Fibroblast of pulmonary artery (primary cell): ENCODE measurements around the gene PTPRG.

Experiments
- DNase-seq: peaks from one replicate; pipeline ENCODE4 v3.0.0-alpha.2; 2010; ENCODE audit warnings: low read depth
- H3K4me3 ChIP-seq: replicated peaks from 2 replicates; pipeline ENCODE4 v1.5.1; 2011; ENCODE audit warnings: low read depth, mild to moderate bottlenecking, control low read depth, low read length, moderate library complexity
- TF ChIP-seq, protein P1 (sequence below): IDR thresholded peaks from 2 replicates; pipeline ENCODE4 v1.5.1; 2011; ENCODE audit warnings: mild to moderate bottlenecking, control low read depth, low read length, inconsistent platforms; ENCODE audit errors: missing control alignments

Gene PTPRG

DNA sequence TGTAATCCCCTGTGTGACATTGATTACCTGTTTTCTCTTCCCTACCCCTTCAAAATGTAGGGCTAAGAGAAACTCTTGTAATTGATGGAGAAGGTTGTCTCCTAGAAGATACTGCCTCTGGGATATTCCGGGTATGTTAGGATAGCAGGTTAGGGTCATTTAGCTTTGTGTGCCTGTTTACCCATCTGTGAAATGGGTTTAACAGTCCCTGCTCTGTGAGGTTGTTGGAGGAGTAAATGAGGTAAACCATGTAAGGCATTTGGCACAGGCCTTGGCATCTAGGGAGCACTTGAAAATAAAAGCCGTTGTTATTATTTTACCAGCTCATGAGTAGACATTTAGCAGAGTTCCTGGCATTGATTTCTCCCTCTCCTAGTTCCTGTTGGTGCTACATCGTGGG, 16.4 kb downstream of the PTPRG start:
- TF ChIP-seq, protein P1, sequence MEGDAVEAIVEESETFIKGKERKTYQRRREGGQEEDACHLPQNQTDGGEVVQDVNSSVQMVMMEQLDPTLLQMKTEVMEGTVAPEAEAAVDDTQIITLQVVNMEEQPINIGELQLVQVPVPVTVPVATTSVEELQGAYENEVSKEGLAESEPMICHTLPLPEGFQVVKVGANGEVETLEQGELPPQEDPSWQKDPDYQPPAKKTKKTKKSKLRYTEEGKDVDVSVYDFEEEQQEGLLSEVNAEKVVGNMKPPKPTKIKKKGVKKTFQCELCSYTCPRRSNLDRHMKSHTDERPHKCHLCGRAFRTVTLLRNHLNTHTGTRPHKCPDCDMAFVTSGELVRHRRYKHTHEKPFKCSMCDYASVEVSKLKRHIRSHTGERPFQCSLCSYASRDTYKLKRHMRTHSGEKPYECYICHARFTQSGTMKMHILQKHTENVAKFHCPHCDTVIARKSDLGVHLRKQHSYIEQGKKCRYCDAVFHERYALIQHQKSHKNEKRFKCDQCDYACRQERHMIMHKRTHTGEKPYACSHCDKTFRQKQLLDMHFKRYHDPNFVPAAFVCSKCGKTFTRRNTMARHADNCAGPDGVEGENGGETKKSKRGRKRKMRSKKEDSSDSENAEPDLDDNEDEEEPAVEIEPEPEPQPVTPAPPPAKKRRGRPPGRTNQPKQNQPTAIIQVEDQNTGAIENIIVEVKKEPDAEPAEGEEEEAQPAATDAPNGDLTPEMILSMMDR, result no peak
- H3K4me3 ChIP-seq, result no peak overlapping the region
- DNase-seq, result no peak

DNA sequence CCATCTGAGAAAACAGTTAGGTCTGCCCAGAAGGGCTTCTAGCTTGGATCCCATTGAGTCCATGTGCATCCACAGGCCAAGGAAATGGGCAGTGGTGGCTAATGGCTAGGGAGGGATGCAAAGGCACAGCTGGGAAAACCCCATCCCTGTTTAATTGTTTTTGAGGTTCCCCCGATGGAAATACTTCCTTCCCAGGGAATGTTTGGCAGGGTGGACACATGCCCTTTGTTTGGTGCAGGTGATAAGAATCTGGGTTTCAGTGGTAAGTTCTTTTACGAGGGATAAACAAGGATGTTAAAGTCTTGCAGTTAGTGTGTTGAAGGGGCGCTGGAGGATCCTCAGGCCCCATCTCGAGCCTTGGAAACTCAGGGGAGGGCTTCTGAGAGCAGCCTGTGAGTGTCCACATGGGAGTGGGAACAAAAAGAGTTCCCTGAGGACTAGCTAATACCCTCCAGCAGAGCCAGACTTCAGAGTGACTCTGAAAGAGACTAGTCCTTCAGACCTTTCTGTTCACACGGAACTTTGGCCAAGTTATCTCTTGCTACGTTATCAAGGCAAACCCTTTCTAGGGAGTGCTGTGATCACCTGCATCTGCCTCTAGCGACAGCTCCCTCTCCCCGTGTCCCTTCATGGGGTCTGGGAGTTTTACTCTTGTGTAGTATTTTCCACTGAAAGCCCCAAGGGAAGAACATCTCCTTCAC, 17.4 kb downstream of the PTPRG start:
- no peak for DNase-seq

DNA sequence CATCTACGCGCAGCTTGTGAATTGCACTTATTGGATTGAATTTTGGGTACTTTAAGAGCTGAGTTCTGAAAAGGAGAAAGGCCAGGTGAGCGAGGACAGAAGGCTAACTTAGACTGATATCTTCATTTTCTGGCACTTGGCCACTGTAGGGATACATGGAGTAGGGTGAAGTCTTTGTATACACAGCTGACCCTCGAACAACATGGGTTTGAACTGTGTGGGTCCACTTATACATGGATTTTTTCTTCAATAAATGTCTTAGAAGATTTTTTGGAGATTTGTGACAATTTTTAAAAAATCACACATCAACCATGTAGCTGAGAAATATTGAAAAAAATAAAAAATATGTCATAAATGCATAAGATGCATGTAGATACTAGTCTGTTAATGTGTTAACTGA, 18.3 kb downstream of the PTPRG start:
- DNase-seq, result no peak
- TF ChIP-seq, protein P1, result no peak
- no peak overlapping the region for H3K4me3 ChIP-seq

More for the DNA sequence above, 17.4 kb downstream of the PTPRG start:
- no peak overlapping the region for H3K4me3 ChIP-seq
- TF ChIP-seq, protein P1, result no peak

DNA sequence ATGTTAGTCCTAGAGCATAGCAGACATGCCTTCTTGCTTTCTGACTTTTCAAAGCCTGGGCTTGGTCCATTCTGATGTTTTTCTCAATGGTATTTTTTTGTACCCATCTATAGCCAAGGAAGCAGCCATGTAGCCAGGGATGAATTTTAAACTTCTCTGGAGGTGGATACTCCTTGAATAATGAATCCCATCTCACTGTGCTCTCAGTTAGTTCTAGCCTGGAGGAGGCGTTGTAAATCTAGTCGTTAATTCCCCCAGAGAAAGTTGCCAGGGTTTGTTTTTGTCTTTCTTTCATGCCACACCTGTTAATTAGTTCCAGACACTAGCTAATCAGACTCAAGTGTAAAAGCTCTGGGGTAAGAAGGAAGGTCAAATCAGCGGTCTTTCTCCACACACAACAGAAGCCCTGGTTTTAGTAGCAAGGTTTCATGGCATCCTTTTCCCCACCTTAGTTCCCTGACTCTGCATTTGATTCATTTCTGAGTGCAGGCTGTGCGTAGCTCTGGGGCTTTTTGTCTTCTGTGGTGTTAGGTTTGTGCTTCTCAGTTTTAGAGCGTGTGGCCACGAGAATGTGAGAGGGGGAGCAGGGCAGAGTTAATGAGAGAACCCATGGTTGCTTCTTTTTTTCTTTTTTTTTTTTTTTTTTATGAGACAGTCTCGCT, 19.7 kb downstream of the PTPRG start:
- DNase-seq, result no peak
- no peak overlapping the region for H3K4me3 ChIP-seq
- TF ChIP-seq, protein P1, result no peak

DNA sequence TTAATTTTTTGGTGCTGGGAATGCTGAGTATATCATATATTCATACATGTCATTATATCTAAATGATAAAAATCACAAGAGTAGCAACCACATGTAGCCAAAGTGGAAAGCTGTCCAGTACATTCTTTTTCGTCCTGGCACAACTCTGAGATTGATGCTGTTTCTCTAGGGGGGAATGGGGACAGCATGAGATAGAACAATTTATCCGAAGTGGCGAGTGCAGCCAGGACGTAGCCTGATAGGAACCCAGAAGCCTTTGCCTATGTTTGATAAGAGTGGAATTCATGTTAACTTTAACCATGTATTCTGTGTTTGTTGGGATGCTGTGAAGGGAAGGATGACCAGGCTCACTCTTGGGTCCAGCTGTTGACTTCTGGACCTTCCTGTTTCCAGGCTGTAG, 20.9 kb downstream of the PTPRG start:
- no peak for DNase-seq
- no peak overlapping the region for H3K4me3 ChIP-seq
- TF ChIP-seq, protein P1, result no peak

DNA sequence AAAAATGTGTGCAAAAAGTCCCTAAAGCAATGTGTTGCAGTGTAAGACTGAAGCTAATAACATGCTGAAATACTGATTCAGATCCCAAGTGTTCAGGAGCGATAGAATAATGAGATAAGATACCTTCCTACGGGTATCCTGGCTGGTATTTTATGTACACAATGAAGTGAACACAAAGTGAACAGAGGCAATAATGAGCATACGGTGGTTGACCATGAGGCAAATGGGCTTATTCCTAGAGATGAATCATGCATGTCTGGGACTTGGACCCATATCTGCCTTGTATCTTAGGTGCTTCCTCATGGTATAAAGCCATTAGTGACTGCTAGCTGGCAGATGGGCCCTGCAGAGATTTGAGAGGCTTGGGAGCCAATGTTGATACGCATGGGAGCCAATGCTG, 21.5 kb downstream of the PTPRG start:
- no peak overlapping the region for H3K4me3 ChIP-seq
- TF ChIP-seq, protein P1, result no peak
- no peak for DNase-seq
